Measurements from ENCODE around the gene TRA2A. TPM values are rescaled to one million over a fixed set of nuclear protein-coding genes. Genes with fewer than 3 reads are reported as not detected.
A peak's percentile ranks its signal among the peaks of the same experiment; 100 is the strongest.

TRA2A gene
- total and polyA plus RNA-seq, 10 of the 15 experiments (the other 5 are each of a cell fraction or from before 2014, with no cell fraction given) = 25.0 to 224 (median 91.3) TPM

DNA sequence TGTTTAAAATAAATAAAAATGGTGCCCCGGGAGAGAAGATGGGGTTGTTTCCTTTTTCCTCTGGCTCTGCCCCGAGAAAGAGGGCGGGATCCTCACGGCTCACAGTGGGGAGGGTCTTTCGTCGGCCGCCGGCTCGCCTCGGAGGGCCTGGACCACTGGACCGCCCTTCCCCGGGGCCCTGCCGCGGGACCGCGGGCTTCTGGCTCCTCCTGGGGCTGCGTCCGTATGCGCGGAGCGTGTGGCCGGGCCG lies 58.0 kb downstream of the TRA2A start (continued):
- TF ChIP-seq POU2F2 (IDR thresholded peaks at IDR 0.05; ENCODE audit: borderline replicate concordance, low read depth, low read length) (no peak; the same call in 2 of the 3 replicates), NR2C1 (IDR thresholded peaks at IDR 0.05) (no peak), ZBTB40 (IDR thresholded peaks at IDR 0.05; ENCODE audit: borderline replicate concordance) (no peak), CREB1 (IDR thresholded peaks at IDR 0.05; ENCODE audit: low read depth) (0 out of 2 replicates have a peak, but pooled peaks have one; percentile 5), EZH2 (IDR thresholded peaks at IDR 0.05; ENCODE audit: borderline replicate concordance, control insufficient read depth, low read depth, low read length) (no peak), TCF3 (IDR thresholded peaks at IDR 0.05; ENCODE audit: borderline replicate concordance, insufficient read depth, low read depth, low read length) (no peak), IKZF2 (IDR thresholded peaks at IDR 0.05) (no peak)

Data from GM12878 (cell line).